HEK293T (cell line): ENCODE results near the gene SCAF8.

Source experiments
- ARNT ChIP-seq: fragments of 450-650 bp; IDR thresholded peaks from 2 replicates; pipeline ENCODE4 v1.6.1; 2017; ENCODE audit warnings: mild to moderate bottlenecking
- BHLHE40 ChIP-seq: fragments of 450-650 bp; IDR thresholded peaks from 2 replicates; pipeline ENCODE4 v1.6.1; 2016; ENCODE audit warnings: mild to moderate bottlenecking, moderate library complexity, borderline replicate concordance
- CTBP1 ChIP-seq: fragments of 450-650 bp; IDR thresholded peaks from 2 replicates; pipeline ENCODE4 v1.6.1; 2016; ENCODE audit warnings: borderline replicate concordance
- ELF4 ChIP-seq: fragments of 450-650 bp; IDR thresholded peaks from 2 replicates; pipeline ENCODE4 v1.6.1; 2017; ENCODE audit warnings: antibody characterized with exemption
- FOXA1 ChIP-seq: fragments of 450-650 bp; IDR thresholded peaks from 2 replicates; pipeline ENCODE4 v1.6.1; 2016; ENCODE audit warnings: mild to moderate bottlenecking
- FOXM1 ChIP-seq: fragments of 450-650 bp; IDR thresholded peaks from 2 replicates; pipeline ENCODE4 v1.6.1; 2017; ENCODE audit warnings: mild to moderate bottlenecking, borderline replicate concordance
- SP1 ChIP-seq: fragments of 450-650 bp; IDR thresholded peaks from 2 replicates; pipeline ENCODE4 v1.6.1; 2017

DNA sequence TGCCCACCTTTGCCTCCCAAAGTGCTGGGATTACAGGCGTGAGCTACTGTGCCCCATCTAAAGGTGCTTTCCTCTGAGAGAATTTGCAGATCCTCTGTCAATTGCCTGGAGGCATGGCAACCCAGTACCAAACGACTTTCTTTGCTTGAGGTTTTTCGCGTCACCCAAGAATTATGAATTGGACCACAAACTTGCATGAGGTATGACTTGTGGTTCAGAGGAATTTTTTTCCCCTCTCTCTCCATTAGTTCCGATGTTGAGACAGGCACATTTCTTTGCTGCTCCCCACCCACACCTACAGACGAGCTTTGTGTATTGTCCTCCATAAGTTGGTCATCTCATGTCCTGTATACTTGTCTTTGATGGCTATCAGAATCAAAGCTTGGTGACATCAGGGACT, 11.8 kb upstream of the SCAF8 start:
- TF ChIP-seq FOXA1 (no peak), CTBP1 (no peak), BHLHE40 (no peak), ELF4 (no peak), ARNT (no peak), SP1 (no peak), FOXM1 (no peak)
